GM18951 (cell line): Measurements from ENCODE around the gene SPTBN1.

Source experiments
- POLR2A ChIP-seq: IDR thresholded peaks from 4 replicates; pipeline ENCODE4 v1.6.1; 2011; ENCODE audit warnings: mild to moderate bottlenecking; ENCODE audit not compliant: insufficient read length, insufficient read depth; ENCODE audit errors: extremely low read depth
- in situ Hi-C: fragments of 300-500 bp; cut with MboI; formaldehyde crosslinking; loops from one replicate; pipeline ENCODE4 v1.12.0; 2022; ENCODE audit warnings: low sequenced_read_pairs, mixed read lengths, inconsistent platforms; ENCODE audit not compliant: unreplicated experiment

The SPTBN1 gene

DNA sequence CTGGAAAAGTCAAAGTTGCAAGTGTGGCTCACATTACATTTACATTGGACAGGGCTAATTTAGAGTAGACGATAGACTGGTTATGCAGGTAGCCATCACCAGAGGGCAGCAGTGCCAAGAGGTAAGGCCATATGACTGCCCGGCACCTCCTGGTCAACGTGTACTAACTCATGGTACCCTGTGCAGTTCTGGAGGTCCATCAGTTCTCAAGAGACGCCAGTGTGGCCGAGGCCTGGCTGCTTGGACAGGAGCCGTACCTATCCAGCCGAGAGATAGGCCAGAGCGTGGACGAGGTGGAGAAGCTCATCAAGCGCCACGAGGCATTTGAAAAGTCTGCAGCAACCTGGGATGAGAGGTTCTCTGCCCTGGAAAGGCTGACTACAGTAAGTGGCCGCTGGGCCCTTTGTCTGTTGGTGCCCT, 201.5 kb downstream of the SPTBN1 start:
- in situ Hi-C loops = no loop called here
- no peak for TF ChIP-seq POLR2A

DNA sequence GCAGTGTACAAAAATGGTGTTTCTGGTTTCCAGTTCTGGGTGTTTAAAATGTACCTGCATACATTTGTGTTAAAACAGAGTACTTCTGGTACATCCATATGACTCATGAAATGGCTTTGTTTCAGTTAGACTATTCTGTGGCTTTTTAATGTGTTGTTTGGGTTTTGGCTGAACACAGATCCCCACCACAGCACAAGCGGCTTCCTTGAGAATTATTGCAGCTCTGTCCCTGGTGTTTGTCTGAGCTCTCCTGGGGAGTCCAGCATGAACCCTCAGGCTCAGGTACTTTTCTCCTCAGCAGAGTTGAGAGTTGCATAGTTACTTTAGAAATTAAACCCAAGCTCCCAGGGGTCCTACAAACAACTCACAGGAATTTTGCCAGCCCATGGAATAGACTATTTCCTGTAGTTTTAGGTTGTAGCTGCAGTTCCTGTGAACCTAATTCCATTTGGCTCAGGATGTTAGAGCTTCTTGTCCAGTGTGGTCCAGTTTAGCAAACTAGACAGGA, 202.5 kb downstream of the SPTBN1 start:
- TF ChIP-seq POLR2A = no peak
- in situ Hi-C loops = no loop called here

DNA sequence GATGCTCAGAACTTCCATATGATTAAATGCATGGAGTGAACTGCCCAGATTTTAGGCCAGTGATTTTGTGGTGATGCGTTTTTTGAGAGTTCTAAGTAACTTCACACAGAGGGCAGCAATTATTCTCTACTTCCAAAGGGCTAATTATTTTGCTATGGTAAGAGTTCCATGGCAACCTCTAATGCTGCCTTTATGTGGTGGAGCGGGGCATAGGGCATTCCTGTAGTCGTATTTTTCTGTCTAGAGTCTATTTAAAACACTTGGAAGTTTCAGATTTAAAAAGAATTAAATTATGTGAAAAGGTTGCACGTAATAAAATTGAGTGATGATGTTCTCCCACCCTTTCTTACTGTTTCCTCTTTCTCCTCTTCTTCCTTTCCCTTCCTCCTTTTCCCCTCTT, 203.4 kb downstream of the SPTBN1 start:
- no peak for TF ChIP-seq POLR2A
- in situ Hi-C loops = no loop called here

DNA sequence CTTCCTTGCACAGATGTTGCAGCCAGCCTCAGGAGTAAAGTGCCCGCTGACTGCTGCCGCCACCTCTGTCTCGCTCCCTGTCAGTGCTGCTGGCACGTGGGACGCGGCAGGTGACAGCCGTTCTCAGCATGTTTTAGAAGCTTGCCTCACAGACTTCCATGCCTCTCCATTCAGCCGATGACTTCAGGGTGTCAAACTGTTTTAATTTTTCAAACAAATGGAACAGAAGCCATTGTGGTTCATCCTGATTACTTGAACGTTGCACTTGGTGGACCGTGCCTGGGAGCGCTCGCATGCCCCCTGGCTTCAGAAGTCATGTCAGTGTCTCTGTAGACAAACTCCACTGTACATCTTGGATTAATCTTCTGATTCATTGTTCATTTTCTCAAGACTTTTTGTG, 204.6 kb downstream of the SPTBN1 start:
- in situ Hi-C loops = no loop called here
- TF ChIP-seq POLR2A = no peak

DNA sequence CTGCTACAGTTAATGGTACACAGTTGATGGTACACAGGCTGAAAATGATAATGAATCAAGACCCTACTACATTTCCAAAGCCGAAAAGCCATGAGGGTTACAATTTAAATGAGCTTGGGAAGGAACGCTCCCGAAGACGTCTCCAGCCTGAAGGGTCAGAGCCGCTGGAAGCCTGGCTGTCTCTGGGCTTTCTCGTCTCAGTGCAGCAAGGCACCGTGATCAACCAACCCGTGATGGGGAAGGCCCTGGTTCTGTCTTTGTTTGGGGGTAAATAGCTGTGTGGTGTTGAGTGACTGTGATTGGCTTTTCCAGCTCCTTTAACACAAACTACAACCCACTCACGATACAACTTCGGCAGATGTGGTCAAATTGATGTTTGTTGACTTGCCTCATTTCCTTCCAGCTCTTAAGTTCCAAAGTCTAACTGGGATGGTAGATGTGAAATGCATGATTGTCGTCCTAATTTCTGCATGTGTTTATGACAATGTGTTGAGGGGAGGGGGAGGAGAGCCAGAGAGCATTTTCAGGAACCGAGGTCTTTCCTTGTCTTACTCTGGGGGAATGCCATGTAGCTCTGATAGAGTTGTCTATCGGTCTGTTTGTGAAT, 207.4 kb downstream of the SPTBN1 start:
- in situ Hi-C loops = no loop called here
- peak; percentile 8 for TF ChIP-seq POLR2A

DNA sequence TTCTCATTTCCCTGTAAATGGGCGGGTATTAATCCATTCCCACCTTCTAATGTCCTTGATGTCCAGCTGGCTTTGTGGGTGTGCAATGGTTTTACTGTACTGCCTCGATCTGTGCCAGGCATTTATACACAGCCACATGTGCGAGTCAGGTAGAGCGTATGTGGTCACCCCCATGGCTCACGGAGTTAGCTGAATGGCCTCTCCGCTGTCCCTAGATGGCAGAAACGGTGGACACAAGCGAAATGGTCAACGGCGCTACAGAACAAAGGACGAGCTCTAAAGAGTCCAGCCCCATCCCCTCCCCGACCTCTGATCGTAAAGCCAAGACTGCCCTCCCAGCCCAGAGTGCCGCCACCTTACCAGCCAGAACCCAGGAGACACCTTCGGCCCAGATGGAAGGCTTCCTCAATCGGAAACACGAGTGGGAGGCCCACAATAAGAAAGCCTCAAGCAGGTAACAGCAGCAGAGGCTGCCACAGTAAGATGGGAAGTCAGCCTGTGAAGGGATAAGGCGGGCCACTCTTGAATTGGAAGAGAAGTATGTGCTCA, 208.2 kb downstream of the SPTBN1 start:
- no peak for TF ChIP-seq POLR2A
- in situ Hi-C loops = no loop called here

DNA sequence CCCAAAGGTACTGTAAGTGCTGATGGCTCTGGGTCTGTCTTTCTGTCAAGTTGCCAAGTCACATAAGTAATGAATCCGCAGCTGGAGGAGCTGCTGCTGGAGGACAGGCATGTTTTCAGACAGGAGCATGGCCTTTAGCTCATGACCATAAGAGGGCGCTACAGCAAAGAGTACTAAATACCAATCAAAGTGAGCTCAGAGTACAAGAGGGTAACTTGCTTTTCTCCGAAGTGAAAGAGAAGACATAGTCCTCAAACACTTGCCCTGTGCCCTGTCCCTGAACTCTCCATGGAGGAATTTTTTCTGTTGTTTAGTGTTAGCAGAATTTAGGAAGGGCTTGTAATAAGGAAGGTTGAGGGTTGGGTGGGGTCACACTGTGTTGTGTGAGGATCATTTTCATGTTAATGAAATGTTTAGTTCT, 209.3 kb downstream of the SPTBN1 start:
- in situ Hi-C loops = no loop called here
- TF ChIP-seq POLR2A = no peak

DNA sequence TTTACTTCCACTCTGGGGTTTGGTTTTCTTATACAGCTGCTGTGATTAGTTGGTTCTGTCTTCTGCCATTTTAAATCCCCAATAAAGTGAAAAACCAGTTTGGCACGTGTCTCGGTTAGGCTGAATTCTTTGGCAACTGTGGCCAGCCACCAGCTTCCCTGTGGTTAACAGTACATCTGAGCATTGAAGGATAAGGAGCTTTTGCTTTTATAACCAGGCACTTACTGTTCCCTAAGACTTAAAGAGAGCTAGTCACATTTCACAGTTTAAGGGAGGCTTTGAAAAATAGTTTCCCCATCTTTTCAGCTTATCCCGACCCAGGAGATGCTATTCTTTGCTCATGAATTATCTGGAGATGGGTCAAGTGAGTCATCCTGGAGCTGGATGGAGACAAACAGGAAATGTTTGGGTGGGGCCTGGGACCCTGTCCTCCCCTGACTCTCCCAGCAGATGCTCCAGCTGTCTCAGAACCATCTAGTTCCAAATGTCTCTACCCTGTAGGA, 210.1 kb downstream of the SPTBN1 start:
- in situ Hi-C loops = no loop called here

DNA sequence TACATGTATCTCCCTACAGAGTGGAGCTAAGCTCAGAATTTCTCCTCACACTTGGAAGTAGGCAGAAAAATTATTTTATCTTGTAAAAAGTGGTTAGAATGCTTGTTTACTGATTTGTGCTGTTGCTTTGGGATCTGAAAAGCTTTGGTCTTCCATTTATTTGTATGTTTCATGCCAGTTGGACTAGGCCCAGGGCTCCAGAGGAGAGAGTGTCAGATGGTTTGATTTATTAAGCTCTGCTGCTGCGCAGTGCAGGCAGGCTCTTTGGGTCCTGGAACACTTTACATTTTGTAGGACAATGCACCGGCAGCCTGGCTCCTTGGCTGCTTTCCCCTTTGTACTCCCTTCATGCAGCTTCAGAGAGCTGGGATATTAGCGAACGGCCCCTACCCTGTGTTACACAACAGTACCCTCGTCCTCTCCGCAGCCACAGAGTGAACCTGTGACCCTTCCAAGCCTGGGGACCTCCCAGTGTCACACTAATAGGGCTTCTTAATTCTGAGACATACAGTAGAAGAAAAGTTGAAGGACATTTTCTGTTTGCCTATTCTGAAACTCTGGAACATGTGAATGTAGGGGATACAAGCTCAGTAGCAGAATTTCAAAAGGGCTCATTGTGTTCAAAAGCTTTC, 210.6 kb downstream of the SPTBN1 start:
- no peak for TF ChIP-seq POLR2A
- in situ Hi-C loops = no loop called here

More for the DNA sequence above, 210.1 kb downstream of the SPTBN1 start:
- TF ChIP-seq POLR2A = no peak

DNA sequence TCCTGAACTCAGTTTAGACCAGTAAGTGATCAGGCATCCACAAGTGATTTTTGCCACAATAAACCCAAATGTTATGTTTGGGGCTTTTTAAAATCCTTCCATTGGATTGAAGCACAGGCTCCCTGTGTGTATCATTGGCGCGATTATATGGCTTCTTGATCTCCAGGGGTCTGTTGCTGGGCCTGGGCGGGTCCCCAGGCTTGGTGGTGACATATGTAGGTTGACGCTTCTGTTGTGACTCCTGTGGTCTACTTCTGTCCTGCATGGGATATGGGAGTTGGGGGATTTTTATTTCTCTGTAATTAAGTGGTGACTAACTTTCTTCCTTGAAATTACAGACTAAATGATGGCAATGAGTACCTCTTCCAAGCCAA, 211.1 kb downstream of the SPTBN1 start:
- TF ChIP-seq POLR2A = no peak
- in situ Hi-C loops = no loop called here

DNA sequence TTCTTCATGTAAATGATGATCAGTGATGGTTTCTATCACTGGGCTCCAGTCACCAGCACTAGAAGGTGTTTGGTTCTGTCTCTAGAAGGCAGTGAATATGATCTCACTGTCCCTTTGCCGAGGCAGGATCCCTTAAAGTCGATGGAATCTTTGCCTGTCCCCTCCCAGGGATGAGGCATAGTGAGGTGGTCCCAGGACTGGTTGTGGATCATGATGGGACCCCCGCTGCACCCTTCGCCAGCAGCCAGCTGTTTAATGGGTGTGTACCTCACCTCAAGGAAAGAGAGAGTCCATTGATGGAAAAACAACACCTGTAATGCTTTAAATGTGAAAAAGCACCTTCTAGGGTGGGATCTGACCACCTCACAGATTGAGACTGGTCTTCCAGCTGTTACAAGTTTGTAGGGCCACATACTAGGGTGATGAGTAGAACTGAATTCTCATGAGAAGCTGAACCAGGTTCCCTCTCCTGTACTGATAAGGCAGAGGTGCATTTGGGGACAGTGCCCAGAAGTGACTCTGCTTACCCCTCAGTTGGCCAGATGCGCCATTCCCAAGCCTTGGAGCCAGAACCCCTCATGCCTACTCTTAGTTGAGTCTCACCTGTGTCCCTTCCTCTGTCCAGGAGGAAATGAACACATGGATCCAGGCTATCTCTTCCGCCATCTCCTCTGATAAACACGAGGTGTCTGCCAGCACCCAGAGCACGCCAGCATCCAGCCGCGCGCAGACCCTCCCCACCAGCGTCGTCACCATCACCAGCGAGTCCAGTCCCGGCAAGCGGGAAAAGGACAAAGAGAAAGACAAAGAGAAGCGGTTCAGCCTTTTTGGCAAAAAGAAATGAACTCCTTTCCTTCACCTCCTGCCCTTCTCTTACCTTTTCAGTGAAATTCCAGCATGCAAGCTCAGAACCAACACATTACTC, 211.9 kb downstream of the SPTBN1 start:
- no peak for TF ChIP-seq POLR2A
- in situ Hi-C loops = no loop called here

DNA sequence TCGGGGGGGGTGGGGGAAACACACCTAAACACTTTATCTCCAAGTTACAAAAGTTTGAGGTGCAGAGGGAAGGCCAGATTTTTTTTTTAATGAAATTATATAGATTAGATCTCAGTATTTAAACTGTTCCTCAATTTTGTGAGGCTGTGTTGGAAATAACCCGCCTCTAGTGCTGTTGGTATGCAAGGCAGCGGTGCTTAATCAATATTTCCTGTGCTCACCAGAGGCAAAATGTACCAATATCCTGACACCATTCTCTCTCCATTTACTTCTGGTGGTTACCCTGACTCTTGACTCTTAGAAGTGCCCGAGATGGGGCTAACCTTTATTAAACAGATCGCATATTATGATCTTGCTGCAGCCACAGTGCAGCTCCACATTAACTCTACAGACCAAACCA, 212.6 kb downstream of the SPTBN1 start:
- no peak for TF ChIP-seq POLR2A
- in situ Hi-C loops = no loop called here
